ENCODE data around the gene CAB39L. TPM values are rescaled to one million over a fixed set of nuclear protein-coding genes. Genes with fewer than 3 reads are reported as not detected.

CAB39L gene
- total RNA-seq (2014; rRNA removed; shearing (Covaris generic)) (4.4 and 5.9 TPM in 2 replicates), polyA plus RNA-seq (2016; fragmentation: Nextera tagmentation; extraction: Ambion mirVana) (2.5 and 3.3 TPM in 2 replicates)
- long read RNA-seq, partial matches to known transcripts: 0 of 1 reads
- long read RNA-seq, other reads (novel, unspliced or antisense): 1 of 1 reads

DNA sequence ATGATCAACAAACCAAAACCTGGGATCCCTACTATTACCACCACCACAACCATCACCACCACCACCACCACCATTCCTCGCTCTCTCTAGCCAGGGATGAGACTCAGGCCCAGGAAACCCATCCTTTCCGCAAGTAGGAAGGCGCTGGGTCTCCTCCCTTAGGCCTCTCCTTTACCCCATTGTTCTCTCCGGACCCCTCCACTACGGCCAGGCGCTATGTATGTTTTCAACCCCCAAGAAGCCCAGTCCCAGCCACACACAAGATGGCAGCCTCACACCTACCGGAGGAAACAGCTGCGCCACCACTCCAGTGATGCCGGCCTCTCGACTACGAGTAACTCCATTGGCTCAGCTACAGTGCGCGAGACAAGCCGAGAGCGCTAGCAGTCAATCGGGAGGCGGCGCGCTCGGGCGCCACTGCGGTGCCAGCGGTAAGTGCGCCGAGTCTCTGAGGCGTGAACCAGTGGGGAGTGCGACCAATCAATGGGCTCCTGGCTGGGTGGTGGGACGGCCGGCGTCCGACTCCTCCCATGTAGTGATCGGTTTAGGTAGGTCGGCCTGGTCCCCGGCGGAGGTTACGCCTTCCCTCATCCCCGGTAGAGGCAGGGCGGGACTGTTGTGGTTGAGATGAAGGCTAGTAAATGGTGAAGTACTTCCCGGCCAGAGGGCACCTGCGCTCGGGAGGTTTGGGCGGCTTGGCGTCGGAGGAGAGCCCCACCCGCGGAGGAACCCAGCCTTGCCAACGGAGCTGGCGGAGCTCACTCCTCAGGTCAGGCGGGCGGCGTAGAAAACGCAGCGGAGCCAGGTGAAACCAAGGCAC lies at the start of gene CAB39L, which contains the start of gene SETDB2:
TSS of gene CAB39L (minus strand) at position 361 of the 820 bp plus-strand sequence. CDS start 61,154 bp downstream, outside the sequence.
TSS of gene SETDB2 (plus strand) at position 571 of the 820 bp plus-strand sequence. CDS start 7,620 bp downstream, outside the sequence.
- Mint-ChIP-seq H3K4me3 (peak within 1 kb of the TSS; percentile 97), H3K36me3 (ENCODE audit: low read depth) (no peaks in the 10 kb centered on the region), H3K27me3 (ENCODE audit: insufficient read depth, low read depth, poor library complexity) (peaks cover 6% of the 10 kb centered on the region), H3K27ac (peak within 1 kb of the TSS; percentile 99), H3K4me1 (peaks cover 8% of the 10 kb centered on the region; the same call in 2 of the 3 replicates), H3K9me3 (no peaks in the 10 kb centered on the region)
- Histone ChIP-seq H3K4me2 (peak within 1 kb of the TSS; percentile 84), H2AFZ (peak within 1 kb of the TSS; percentile 74), H3K36me3 (ENCODE audit: insufficient read depth) (no peaks in the 10 kb centered on the region), H3K4me1 (ENCODE audit: insufficient read depth) (no peaks in the 10 kb centered on the region), H4K20me1 (replicated peaks; ENCODE audit: insufficient read depth) (no peaks in the 10 kb centered on the region), H3K27ac (ENCODE audit: low read depth) (peak within 1 kb of the TSS; percentile 91), H3F3A (replicated peaks; ENCODE audit: low read depth) (0 out of 2 replicates have a peak, but pooled peaks cover 3% of the 10 kb centered on the region), H3K27me3 (ENCODE audit: insufficient read depth) (no peaks in the 10 kb centered on the region), H3K4me3 (peak within 1 kb of the TSS; percentile 76), H3K9me2 (ENCODE audit: insufficient read depth) (no peaks in the 10 kb centered on the region), H3K79me2 (replicated peaks; ENCODE audit: insufficient read depth) (no peaks in the 10 kb centered on the region; the same call in 1 of the 2 replicates)
- peak; percentile 99 for DNase-seq (ENCODE audit: low spot score)
- ATAC-seq: peak; percentile 96
- TF ChIP-seq ZNF114 (CRISPR knock-in tag; IDR thresholded peaks at IDR 0.05) (peak; percentile 85; the same call in 1 of the 2 replicates), CREB1 (CRISPR knock-in tag; IDR thresholded peaks at IDR 0.05; ENCODE audit: low read depth) (peak; percentile 78), POLR2AphosphoS5 (IDR thresholded peaks at IDR 0.05; ENCODE audit: low read depth) (peak; percentile 88)
- TF ChIP-seq, protein P1, sequence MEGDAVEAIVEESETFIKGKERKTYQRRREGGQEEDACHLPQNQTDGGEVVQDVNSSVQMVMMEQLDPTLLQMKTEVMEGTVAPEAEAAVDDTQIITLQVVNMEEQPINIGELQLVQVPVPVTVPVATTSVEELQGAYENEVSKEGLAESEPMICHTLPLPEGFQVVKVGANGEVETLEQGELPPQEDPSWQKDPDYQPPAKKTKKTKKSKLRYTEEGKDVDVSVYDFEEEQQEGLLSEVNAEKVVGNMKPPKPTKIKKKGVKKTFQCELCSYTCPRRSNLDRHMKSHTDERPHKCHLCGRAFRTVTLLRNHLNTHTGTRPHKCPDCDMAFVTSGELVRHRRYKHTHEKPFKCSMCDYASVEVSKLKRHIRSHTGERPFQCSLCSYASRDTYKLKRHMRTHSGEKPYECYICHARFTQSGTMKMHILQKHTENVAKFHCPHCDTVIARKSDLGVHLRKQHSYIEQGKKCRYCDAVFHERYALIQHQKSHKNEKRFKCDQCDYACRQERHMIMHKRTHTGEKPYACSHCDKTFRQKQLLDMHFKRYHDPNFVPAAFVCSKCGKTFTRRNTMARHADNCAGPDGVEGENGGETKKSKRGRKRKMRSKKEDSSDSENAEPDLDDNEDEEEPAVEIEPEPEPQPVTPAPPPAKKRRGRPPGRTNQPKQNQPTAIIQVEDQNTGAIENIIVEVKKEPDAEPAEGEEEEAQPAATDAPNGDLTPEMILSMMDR (conservative IDR thresholded peaks at IDR 0.05; ENCODE audit: low read depth in 2 of 2): peak in 1 of 2 experiments; percentile 20; a peak in 1 of 4 replicates
- TF ChIP-seq, protein P2, sequence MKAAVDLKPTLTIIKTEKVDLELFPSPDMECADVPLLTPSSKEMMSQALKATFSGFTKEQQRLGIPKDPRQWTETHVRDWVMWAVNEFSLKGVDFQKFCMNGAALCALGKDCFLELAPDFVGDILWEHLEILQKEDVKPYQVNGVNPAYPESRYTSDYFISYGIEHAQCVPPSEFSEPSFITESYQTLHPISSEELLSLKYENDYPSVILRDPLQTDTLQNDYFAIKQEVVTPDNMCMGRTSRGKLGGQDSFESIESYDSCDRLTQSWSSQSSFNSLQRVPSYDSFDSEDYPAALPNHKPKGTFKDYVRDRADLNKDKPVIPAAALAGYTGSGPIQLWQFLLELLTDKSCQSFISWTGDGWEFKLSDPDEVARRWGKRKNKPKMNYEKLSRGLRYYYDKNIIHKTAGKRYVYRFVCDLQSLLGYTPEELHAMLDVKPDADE (IDR thresholded peaks at IDR 0.05): peak; percentile 88
- TF ChIP-seq, protein P3, sequence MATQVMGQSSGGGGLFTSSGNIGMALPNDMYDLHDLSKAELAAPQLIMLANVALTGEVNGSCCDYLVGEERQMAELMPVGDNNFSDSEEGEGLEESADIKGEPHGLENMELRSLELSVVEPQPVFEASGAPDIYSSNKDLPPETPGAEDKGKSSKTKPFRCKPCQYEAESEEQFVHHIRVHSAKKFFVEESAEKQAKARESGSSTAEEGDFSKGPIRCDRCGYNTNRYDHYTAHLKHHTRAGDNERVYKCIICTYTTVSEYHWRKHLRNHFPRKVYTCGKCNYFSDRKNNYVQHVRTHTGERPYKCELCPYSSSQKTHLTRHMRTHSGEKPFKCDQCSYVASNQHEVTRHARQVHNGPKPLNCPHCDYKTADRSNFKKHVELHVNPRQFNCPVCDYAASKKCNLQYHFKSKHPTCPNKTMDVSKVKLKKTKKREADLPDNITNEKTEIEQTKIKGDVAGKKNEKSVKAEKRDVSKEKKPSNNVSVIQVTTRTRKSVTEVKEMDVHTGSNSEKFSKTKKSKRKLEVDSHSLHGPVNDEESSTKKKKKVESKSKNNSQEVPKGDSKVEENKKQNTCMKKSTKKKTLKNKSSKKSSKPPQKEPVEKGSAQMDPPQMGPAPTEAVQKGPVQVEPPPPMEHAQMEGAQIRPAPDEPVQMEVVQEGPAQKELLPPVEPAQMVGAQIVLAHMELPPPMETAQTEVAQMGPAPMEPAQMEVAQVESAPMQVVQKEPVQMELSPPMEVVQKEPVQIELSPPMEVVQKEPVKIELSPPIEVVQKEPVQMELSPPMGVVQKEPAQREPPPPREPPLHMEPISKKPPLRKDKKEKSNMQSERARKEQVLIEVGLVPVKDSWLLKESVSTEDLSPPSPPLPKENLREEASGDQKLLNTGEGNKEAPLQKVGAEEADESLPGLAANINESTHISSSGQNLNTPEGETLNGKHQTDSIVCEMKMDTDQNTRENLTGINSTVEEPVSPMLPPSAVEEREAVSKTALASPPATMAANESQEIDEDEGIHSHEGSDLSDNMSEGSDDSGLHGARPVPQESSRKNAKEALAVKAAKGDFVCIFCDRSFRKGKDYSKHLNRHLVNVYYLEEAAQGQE (IDR thresholded peaks at IDR 0.05; ENCODE audit: unreplicated experiment): no peak

All from GM23338 (cell line).